Measurements from ENCODE around the gene PPP1R36.

DNA sequence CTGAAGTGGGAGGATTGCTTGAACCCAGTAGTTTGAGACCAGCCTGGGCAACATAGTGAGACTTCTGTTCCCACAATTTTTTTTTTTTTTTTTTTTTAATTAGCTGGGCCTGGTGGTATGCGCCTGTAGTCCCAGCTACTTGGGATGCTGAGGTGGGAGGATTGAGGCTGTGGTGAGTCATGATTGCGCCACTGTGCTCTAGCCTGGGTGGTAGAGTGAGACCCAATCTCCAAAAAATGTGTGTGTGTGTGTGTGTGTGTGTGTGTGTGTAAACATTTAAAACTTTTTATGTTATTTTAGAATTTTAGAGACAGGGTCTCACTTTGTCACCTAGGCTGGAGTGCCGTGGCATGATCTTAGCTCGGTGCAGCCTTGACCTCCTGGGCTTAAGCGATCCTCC is 6.8 kb downstream of the PPP1R36 start:
- TF ChIP-seq EP300 (IDR thresholded peaks at IDR 0.05), result no peak
- no peak for TF ChIP-seq CTCF (IDR thresholded peaks at IDR 0.05)
- no peak for TF ChIP-seq POLR2AphosphoS5 (IDR thresholded peaks at IDR 0.05)
- TF ChIP-seq POLR2A (IDR thresholded peaks at IDR 0.05; ENCODE audit: low read depth), result no peak

Data from esophagus muscularis mucosa (tissue), 4 donors.